ENCODE measurements around the gene HAAO.

Gene HAAO

DNA sequence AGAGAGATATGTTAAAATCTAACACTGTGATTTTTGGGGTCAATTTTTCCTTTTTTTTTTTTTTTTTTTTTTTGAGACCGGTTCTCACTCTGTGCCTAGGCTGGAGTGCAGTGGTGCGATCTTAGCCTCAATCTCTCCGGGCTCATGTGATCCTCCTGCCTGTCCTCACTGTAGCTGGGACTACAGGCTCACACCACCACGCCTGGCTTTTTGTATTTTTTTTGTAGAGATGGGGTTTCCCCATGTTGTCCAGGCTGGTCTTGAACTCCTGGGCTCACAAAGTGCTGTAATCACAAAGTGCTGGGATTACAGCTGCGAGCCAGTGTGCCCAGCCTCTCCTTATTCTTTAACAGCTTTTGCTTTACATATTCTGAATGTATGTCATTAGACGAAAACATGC is 2.9 kb upstream of the HAAO start:
- TF ChIP-seq Cebpa-rat (IDR thresholded peaks at IDR 0.05): no peak
- Histone ChIP-seq H3K36me3 (no peaks in the 10 kb centered on the region), H3K27me3 (peaks cover 46% of the 10 kb centered on the region), H3K4me2 (0 out of 2 replicates have a peak overlapping the region, but pooled peaks have one; percentile 37), H3K9me3 (peaks cover 12% of the 10 kb centered on the region; the same call in 1 of the 2 replicates), H4K20me1 (no peaks in the 10 kb centered on the region), H3K27ac (no peak overlapping the region), H3K4me3 (no peak overlapping the region), H3K9ac (no peak overlapping the region), H3K4me1 (peaks cover 53% of the 10 kb centered on the region)

DNA sequence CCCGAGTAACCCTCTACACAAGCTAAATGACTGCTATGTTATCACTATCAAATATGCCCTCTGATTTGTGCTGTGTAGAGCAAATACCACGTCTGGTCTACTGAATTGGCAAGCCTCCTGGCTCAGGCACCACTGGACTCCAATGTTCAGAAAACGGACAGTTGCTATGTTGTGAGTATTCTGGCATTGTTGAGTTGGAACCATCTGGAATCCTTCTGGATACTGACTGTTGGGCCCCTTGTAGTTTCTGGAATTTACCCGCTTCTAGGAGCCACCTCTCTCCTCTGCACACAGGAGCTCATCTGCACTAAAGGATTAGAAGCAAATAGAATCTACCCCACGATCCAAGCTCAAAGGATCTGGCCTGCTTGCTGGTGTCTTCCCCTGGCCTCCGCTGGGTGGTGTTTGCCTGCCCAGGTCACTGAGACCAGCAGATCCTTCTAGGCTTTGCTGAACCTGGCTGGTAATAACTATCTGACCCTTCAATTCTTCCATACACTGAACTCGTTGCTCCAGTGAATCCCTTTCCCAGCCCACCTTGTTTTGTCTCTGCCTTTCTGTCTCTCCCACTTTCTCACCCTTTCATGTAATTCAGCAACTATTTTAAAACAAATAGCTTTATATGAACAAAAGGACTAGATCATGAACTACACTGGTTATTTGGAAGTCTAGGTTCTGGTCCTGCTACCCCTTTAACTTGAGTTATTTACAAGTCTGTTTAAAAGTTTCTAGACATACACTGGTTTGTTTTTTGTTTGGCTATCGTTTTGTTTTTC is 2.1 kb upstream of the HAAO start:
- no peaks in the 10 kb centered on the region for H3K36me3 ChIP-seq
- no peak for TF ChIP-seq Cebpa-rat (IDR thresholded peaks at IDR 0.05)

DNA sequence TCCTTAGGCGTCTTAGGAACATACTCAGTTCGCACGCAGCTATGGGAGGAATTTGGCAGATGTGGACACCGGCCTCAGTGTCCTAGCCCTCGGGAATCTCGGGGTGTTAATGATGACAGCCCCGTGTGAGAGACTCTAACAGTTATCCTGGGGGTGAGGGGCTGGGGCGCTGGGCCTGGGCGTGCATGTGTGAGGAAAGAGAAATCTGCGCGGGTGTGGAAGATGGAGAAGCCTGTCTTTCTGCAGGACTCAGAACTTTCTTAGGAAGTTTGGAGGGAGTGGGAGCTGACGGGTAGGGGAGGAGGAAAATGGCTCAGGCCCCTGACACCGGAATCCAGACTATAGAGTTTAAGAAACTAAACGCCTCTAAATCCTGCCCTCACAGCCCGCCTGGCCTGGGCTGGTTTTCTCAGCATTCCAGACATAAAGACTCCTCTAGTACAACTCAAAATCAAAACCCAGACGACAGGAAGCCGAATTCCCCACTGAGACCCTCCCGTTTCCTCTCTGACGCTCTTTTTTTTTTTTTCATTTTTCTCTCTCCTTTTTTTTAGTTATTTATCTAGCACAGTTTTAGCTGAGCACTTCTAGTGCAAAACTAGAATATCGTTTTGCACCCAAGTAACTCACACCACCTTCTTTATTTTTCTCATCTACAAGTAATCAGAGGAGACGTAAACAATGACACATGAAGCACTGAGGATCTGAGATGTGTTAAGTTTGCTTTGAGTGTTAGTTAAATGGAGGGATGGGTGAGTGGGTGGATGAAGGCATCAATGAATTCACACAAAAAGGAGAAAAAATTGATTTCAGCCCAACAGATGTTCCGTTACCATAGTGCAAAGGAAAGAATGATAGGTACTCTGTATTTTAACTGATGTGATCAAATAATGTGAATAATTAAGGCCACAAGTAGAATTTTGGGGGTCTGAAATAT is 1.2 kb upstream of the HAAO start:
- Histone ChIP-seq H3K9me3 (peaks cover 12% of the 10 kb centered on the region; the same call in 1 of the 2 replicates), H3K4me2 (peak overlapping the region; percentile 83), H3K27me3 (peaks cover 49% of the 10 kb centered on the region), H3K36me3 (no peaks in the 10 kb centered on the region), H3K9ac (peak overlapping the region; percentile 9), H3K4me1 (peaks cover 53% of the 10 kb centered on the region), H3K4me3 (peak overlapping the region; percentile 61), H3K27ac (no peak overlapping the region), H4K20me1 (no peaks in the 10 kb centered on the region)
- no peak for TF ChIP-seq Cebpa-rat (IDR thresholded peaks at IDR 0.05)

More for the DNA sequence above, 2.1 kb upstream of the HAAO start:
- no peaks in the 10 kb centered on the region for H4K20me1 ChIP-seq
- H3K4me3 ChIP-seq: no peak overlapping the region
- peaks cover 49% of the 10 kb centered on the region for H3K27me3 ChIP-seq
- H3K9ac ChIP-seq: no peak overlapping the region
- H3K4me2 ChIP-seq: peak overlapping the region; percentile 83
- peaks cover 12% of the 10 kb centered on the region; the same call in 1 of the 2 replicates for H3K9me3 ChIP-seq
- peaks cover 53% of the 10 kb centered on the region for H3K4me1 ChIP-seq
- H3K27ac ChIP-seq: no peak overlapping the region

DNA sequence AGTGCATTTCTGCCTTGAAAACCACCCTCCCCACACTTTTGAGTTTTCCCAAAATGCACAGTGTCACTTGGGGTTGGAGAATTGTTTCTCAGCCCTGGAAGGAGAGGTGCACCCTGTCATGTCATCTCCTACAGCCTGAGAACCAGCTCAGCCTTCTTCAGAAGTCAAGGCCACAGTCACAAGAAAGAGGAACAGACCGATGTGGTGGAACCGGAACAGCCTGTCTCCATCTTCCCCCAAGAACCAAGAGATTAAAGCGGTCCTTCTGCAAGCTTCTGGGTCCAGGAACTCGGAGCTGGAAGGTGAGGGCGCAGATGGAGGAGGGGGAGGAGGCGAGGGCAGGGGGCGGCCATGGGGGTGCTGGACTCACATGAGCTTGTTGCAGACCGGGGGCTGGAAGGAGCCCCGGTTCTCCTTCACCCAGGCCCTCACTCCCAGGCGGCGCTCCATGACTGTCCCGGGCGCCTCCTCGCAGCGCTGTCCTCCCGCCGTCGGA is 248 bp downstream of the HAAO start:
- H3K36me3 ChIP-seq: no peaks in the 10 kb centered on the region
- H3K27ac ChIP-seq: peak overlapping the region; percentile 45; the same call in 1 of the 2 replicates
- H3K9ac ChIP-seq: peak overlapping the region; percentile 9
- no peak for TF ChIP-seq Cebpa-rat (IDR thresholded peaks at IDR 0.05)
- peaks cover 50% of the 10 kb centered on the region for H3K4me1 ChIP-seq
- H3K9me3 ChIP-seq: peaks cover 12% of the 10 kb centered on the region; the same call in 1 of the 2 replicates
- H3K4me3 ChIP-seq: peak overlapping the region; percentile 61
- no peaks in the 10 kb centered on the region for H4K20me1 ChIP-seq
- peak overlapping the region; percentile 83 for H3K4me2 ChIP-seq
- peaks cover 49% of the 10 kb centered on the region for H3K27me3 ChIP-seq

DNA sequence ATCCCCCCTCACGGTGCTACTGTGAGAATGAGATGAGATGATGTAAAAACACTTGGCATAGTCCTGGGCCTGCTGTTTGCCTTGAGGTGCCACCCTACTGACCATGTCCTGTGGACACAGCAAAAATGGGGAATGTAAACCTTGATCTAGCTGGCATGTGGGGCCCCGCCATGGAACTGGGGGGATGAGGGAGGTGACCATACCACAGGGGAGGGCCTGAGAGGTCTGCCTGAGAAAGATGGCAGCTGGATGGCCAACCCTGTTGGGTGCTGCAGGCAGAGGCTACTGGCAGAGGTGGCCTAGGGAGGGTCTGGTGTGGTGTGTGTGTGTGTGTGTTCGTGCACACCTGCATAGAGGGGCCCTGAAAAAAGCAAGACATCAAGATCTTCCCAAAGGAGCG is 777 bp downstream of the HAAO start:
- peak overlapping the region; percentile 83 for H3K4me2 ChIP-seq
- no peak for TF ChIP-seq Cebpa-rat (IDR thresholded peaks at IDR 0.05)

DNA sequence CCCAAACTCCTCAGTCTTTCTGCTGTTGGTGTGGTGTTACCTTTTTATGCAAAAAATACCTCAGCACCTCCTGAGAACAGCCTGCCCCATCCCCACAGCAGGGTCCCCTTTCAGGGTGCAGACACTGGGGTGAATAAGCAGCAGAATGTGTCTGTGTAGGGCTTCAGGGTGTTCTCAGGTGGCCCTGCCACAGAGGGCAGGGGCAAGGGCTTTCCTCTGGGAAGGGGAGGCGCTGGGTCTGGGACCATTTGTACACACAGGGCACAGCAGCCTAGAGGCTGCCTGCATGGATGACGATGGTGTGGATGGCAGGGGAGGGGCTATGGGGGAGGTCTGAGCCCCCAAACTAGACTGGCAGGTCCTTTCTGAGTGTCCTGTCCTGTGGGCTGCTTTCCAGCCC is 2.6 kb downstream of the HAAO start:
- no peak overlapping the region for H3K27ac ChIP-seq
- no peak overlapping the region for H3K4me2 ChIP-seq
- H4K20me1 ChIP-seq: no peaks in the 10 kb centered on the region
- H3K4me1 ChIP-seq: peaks cover 31% of the 10 kb centered on the region
- TF ChIP-seq Cebpa-rat (IDR thresholded peaks at IDR 0.05): no peak
- H3K9me3 ChIP-seq: peaks cover 12% of the 10 kb centered on the region; the same call in 1 of the 2 replicates
- H3K36me3 ChIP-seq: no peaks in the 10 kb centered on the region
- no peak overlapping the region for H3K4me3 ChIP-seq
- H3K27me3 ChIP-seq: peaks cover 48% of the 10 kb centered on the region
- no peak overlapping the region for H3K9ac ChIP-seq

More for the DNA sequence above, 777 bp downstream of the HAAO start:
- H3K9me3 ChIP-seq: peaks cover 12% of the 10 kb centered on the region; the same call in 1 of the 2 replicates
- H3K4me1 ChIP-seq: peaks cover 45% of the 10 kb centered on the region
- H3K36me3 ChIP-seq: no peaks in the 10 kb centered on the region
- no peaks in the 10 kb centered on the region for H4K20me1 ChIP-seq
- peak overlapping the region; percentile 61 for H3K4me3 ChIP-seq
- no peak overlapping the region for H3K9ac ChIP-seq
- H3K27ac ChIP-seq: no peak overlapping the region
- H3K27me3 ChIP-seq: peaks cover 49% of the 10 kb centered on the region

DNA sequence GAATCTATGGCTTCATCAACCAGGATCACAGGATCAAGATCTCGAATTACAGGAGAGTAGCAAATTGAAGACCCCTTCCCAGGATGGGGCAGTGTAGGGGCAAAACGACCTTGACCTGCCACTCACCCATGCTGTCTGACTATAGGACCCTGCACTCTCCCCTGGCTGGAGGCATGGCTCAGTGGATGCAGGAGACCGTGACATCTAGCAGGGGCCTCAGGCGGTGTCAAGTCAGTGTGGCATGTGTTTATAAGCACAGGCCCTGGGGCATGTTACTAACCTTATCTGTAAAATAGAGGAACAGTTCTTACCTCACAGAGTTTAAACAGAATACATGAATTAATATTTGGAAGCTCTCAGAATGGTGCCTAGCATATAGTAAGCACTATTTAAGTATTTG is 3.5 kb downstream of the HAAO start:
- H4K20me1 ChIP-seq: no peaks in the 10 kb centered on the region
- H3K27me3 ChIP-seq: peaks cover 40% of the 10 kb centered on the region
- H3K27ac ChIP-seq: no peak overlapping the region
- H3K4me1 ChIP-seq: peaks cover 24% of the 10 kb centered on the region
- no peak overlapping the region for H3K4me2 ChIP-seq
- H3K4me3 ChIP-seq: no peak overlapping the region
- no peak overlapping the region for H3K9ac ChIP-seq
- no peak for TF ChIP-seq Cebpa-rat (IDR thresholded peaks at IDR 0.05)
- peaks cover 12% of the 10 kb centered on the region; the same call in 1 of the 2 replicates for H3K9me3 ChIP-seq
- H3K36me3 ChIP-seq: no peaks in the 10 kb centered on the region

DNA sequence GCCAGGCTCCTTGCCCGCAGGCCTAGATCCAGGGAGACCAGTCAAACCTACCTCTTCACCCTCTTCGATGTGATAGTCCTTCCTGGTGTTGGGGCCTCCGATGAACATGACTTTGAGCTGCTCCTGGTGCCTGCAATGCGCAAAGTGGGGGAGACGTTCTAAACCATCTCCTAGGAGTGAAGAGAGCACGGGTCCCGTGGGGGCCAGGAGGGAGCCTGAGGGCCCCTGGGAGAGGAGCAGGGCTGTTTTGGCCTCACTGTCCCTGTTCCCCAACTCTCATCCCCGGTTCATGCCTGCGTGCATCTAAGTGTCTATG is 3.9 kb downstream of the HAAO start:
- H3K4me3 ChIP-seq: no peak overlapping the region

DNA sequence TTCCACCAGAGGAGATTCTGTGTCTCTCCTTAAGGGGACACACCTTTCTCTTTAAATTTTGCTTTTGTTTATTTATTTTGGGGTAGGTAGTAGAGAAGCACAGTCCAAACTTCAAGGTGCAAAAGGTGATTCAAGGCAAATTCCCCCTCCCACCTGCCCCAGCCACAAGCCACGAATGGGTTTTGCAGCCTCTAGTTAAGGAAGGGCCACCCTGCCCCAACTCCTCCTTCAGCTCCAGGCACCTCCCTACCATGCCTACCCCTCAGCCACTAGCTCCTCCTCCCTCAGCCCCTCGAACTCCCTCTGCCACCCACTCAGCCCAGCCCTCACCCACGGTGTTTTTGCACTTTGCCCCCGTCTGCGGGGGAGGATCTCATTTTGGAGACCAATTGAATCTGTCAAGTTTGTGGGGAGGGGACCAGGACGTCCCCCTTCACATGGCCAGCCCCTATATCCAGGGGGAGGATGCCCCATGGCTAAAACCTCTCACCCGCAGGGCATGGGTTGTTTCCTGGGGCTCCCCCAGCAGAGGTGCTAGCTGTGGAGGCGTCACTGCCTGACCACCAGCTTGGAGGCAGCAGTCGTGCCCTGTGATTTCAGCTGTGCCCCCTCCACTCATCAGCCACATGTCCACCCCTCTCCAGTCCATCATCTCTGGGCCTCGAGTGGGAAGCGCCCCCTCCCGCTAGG is 4.5 kb downstream of the HAAO start:
- H3K4me1 ChIP-seq: peaks cover 14% of the 10 kb centered on the region
- H3K36me3 ChIP-seq: no peaks in the 10 kb centered on the region
- TF ChIP-seq Cebpa-rat (IDR thresholded peaks at IDR 0.05): no peak
- no peak overlapping the region for H3K4me3 ChIP-seq
- peaks cover 12% of the 10 kb centered on the region; the same call in 1 of the 2 replicates for H3K9me3 ChIP-seq
- H4K20me1 ChIP-seq: no peaks in the 10 kb centered on the region
- H3K9ac ChIP-seq: no peak overlapping the region
- H3K4me2 ChIP-seq: no peak overlapping the region
- no peak overlapping the region for H3K27ac ChIP-seq
- H3K27me3 ChIP-seq: peaks cover 30% of the 10 kb centered on the region

More for the DNA sequence above, 3.9 kb downstream of the HAAO start:
- H4K20me1 ChIP-seq: no peaks in the 10 kb centered on the region
- no peak overlapping the region for H3K27ac ChIP-seq
- peaks cover 35% of the 10 kb centered on the region for H3K27me3 ChIP-seq
- no peak overlapping the region for H3K4me2 ChIP-seq
- H3K4me1 ChIP-seq: peaks cover 19% of the 10 kb centered on the region
- no peak overlapping the region for H3K9ac ChIP-seq
- TF ChIP-seq Cebpa-rat (IDR thresholded peaks at IDR 0.05): no peak
- no peaks in the 10 kb centered on the region for H3K36me3 ChIP-seq
- H3K9me3 ChIP-seq: peaks cover 12% of the 10 kb centered on the region; the same call in 1 of the 2 replicates

Data from BLaER1 (cell line).